DOHH2 (cell line): ENCODE data around the gene SMYD5.

Source experiments
- CTCF ChIP-seq: fragments of 200-600 bp; sonication (generic); IDR thresholded peaks from one replicate; pipeline ENCODE4 v1.5.1; 2014; ENCODE audit warnings: antibody characterized with exemption, mild to moderate bottlenecking, low read depth, low read length; ENCODE audit not compliant: poor library complexity, severe bottlenecking
- EZH2phosphoT487 ChIP-seq: fragments of 200-600 bp; sonication (generic); IDR thresholded peaks from 2 replicates; pipeline ENCODE4 v1.6.1; 2017; ENCODE audit warnings: borderline replicate concordance, mild to moderate bottlenecking, antibody characterized with exemption, low read length, moderate library complexity, mixed read lengths

GRCh38 chr2:73255007-73255644 is 41.1 kb downstream of the SMYD5 start:
- no peak for TF ChIP-seq CTCF
- no peak for TF ChIP-seq EZH2phosphoT487
